Measurements from ENCODE around the gene C1GALT1.

DNA sequence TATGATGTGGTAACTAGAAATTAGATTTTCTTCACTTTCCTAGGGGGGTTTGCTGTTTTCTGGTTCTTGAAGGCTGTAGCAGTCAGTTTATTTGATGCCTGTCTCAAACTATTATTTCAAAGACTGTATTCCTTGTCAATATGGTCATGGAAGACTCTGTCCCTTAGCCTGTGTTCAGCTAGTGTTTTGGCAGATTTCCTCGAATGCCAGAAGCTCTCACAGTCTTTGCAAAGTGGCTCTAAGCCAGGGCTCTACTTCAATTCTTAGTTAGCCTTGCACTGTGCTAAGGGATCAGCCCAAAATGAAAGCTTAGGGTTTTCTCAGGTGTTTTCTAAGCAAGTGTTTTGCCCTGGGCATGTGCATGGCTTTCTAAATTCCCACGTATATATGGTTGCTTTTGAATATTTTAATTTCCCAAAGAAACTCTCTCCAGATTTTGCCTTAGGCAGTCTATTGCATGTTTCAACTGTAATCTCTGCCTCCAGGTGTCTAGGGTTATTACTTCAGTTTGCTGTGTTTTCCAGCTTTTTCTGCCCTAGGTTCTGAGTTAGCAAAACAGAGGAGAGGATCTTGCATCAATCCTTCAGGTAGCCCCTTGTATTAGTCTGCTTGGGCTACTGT, 7.2 kb upstream of the C1GALT1 start:
- TF ChIP-seq, protein P1, sequence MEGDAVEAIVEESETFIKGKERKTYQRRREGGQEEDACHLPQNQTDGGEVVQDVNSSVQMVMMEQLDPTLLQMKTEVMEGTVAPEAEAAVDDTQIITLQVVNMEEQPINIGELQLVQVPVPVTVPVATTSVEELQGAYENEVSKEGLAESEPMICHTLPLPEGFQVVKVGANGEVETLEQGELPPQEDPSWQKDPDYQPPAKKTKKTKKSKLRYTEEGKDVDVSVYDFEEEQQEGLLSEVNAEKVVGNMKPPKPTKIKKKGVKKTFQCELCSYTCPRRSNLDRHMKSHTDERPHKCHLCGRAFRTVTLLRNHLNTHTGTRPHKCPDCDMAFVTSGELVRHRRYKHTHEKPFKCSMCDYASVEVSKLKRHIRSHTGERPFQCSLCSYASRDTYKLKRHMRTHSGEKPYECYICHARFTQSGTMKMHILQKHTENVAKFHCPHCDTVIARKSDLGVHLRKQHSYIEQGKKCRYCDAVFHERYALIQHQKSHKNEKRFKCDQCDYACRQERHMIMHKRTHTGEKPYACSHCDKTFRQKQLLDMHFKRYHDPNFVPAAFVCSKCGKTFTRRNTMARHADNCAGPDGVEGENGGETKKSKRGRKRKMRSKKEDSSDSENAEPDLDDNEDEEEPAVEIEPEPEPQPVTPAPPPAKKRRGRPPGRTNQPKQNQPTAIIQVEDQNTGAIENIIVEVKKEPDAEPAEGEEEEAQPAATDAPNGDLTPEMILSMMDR (IDR thresholded peaks at IDR 0.05; ENCODE audit: borderline replicate concordance, extremely low read depth, low read length, poor library complexity, severe bottlenecking), result no peak
- TF ChIP-seq EZH2 (IDR thresholded peaks at IDR 0.05; ENCODE audit: borderline replicate concordance, low read depth, low read length, severe bottlenecking), result no peak
